GM19328 (cell line): ENCODE measurements around the gene ZNF423.

Source experiments
- ATAC-seq: cut with Tn5 transposase; IDR thresholded peaks from one replicate; pipeline ENCODE4 v1.9.1; 2021; ENCODE audit warnings: mild to moderate bottlenecking, moderate library complexity; ENCODE audit not compliant: unreplicated experiment

ZNF423 gene

DNA sequence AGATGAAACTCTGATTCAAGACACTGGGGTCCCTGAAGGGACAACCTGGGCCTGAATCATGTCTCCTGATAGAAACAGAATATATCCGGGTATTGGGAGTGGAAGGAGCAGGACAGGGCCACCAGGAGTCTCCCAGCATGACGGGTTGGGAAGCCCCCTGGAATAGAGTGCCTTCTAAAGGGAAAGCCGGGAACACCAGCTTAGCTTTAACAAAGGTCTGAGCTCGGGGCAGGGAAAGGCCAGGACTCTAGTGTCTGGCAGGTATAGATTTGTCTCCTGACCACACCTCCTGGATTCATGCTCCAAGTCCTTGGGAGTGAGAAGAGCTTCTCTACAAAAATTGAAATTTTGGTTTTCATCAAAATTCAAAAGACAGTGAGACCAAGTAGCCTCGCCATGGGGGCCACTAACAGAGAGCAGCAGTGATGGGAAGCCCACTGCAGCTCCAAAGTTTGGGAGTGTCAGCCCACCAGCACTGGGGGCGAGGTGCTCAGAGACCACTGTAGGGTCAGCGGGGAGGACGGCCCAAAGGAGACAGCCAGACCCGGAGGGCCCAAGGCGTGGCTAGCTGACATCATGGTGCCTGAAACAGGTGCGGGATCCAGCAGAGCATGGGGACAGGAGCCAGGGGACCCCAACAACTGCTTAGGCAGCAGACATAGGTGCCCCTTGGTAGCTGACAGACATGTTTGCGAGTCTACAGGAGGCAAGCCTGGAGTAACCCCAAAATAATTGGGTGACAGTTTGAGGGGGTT lies 401.3 kb downstream of the ZNF423 start:
- ATAC-seq: no peak

GRCh38 chr16:49453983-49454382 lies 401.9 kb downstream of the ZNF423 start:
- ATAC-seq: no peak

DNA sequence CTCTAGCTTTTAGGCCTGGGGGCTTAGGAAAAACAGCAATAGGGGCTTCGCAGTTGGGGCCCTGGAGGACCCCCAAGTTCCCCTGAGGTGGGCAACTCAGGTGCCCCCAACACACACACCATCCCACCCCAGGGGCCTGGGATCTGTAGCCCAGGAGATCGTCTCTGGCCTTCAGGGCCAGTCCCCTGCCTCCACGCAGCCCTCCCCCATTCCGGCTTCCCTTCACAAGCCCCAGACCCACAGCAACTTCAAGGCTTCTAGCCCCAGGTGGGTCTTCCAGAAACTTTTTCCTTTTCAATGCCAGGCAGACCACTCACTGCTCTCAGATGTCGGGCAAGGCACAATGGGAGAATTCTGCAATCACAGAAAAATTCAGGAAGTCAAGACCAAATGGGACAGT lies 402.9 kb downstream of the ZNF423 start:
- ATAC-seq: no peak

DNA sequence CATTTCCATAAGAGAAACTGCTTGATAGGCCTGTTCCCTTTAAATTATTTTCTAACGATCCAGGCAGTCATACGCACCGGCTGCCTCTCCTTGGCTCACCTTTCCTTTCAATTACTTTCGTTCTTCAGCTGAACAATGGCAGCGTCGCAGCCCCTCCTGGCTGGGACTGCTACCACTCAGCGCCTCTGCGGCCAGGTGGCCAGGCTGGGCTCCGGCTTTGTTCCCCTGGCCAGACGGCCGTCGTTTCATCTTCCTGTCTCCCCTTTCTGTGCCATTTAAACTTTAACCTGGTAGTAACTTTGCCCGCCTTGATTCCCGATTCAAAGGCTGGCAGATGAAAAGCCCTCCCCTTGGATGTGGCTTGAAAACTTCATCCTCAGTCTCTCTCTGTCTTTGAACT lies 403.3 kb downstream of the ZNF423 start:
- ATAC-seq: no peak

DNA sequence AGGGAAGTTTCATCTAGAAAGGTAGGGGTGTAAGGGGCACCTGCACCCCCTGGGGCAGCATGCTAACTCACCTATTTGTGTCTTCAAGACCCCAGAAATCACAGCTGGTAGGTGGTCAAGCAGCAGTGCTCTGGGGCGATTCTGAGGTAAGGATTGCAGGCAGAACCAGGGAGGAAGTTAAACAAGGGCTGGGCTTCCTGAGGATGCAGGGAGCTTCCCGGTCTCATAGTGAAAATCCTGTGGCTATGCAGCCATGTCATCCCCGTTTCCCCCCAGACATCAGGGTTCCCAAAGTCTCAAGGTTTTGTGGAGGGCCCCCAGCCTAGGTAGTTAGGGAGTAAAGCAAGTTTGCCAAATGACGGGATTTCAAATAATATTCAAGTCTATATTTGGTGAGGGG lies 403.8 kb downstream of the ZNF423 start:
- ATAC-seq: no peak

DNA sequence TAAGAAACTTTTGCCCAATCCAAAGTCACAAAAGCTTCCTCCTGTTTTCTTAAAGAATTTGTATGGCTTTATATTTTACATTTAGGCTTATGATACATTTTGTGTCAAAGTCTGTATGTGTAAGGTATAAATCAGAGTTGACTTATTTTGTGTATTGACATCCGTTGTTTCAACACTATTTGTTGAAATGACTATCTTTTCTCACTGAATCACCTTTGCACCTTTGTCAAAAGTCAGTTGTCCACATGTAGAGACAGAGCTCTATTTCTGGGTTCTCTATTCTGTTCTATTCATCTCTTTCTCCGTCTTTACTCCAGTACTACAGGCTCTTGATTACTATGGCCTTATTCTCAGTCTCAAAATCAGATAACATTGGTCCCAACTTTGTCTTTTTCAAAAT lies 409.1 kb downstream of the ZNF423 start:
- ATAC-seq: no peak

DNA sequence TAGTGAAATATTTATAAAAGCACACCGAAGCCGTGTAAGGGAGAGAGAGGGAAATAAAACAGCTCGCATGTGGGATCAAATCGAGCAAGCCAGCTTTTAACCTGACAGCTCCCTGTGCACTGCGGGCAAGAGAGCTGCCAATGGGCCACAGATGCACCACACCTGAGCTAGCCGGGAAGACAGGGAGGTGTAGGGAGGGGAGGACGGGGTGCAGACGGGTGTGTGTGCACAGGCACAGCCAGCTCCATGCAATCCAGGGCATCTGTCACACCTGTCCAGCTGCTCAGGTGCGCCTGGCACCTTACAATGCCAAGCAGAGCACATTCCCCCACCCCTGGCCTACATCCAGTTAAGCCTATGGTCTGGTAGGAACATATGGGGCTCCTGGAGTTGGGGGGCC lies 412.3 kb downstream of the ZNF423 start:
- no peak for ATAC-seq

GRCh38 chr16:49442805-49443204 lies 413.1 kb downstream of the ZNF423 start:
- no peak for ATAC-seq

GRCh38 chr16:49441366-49441780 lies 414.5 kb downstream of the ZNF423 start:
- ATAC-seq: peak; percentile 95

- no peak for ATAC-seq
Measured at GRCh38 chr16:49440156-49441065, 415.5 kb downstream of the ZNF423 start.

DNA sequence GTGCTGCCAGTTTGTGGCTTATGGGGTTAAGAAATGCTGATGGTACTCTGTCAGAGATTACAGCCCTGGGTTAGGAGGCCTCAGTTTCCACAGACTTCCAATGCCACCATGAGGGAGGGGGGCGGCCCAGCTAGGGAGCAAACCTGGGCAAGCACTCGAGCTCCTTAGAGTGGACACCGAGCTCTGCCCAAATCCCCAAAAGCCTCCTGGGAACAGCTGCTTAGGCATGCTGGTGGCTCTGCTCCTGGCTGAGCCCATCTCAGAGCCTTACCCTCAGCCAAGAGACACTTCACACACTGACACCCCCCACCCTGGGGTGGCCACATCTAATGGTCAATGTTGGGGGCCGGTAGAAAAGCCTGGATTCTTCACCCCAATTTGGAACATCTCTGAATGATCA lies 416.2 kb downstream of the ZNF423 start:
- no peak for ATAC-seq

DNA sequence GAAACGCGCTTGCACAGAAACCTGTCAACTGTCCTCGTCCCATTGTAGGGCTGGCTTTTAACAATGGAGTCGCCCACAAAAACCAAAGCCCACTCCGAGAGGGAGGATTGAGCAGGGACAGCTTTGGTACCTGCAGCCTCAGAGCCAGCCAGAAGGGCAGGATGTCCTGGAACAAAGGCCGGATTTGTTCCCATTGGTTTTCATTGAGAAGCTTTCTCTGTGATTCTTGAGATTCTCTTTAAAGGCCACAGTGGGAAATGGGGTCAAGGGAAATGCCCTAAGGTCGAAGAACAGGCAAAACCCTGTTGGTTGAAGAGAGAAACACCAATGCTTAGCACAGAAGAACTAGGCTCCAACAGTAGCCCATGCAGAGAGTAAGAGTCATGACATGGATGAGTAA lies 416.9 kb downstream of the ZNF423 start:
- no peak for ATAC-seq
